Kasumi-1 (cell line): ENCODE measurements around the gene MBD6.
"Not testable (repeated sequence)": the region's sequence is repeated elsewhere in the genome, so short reads cannot be mapped to it uniquely, and the experiment has no call there.

Source experiments
- DNase-seq, 2 experiments: peaks; one replicate each; lab custom pipeline; 2025; lab: John Stamatoyannopoulos, UW

MBD6 gene

DNA sequence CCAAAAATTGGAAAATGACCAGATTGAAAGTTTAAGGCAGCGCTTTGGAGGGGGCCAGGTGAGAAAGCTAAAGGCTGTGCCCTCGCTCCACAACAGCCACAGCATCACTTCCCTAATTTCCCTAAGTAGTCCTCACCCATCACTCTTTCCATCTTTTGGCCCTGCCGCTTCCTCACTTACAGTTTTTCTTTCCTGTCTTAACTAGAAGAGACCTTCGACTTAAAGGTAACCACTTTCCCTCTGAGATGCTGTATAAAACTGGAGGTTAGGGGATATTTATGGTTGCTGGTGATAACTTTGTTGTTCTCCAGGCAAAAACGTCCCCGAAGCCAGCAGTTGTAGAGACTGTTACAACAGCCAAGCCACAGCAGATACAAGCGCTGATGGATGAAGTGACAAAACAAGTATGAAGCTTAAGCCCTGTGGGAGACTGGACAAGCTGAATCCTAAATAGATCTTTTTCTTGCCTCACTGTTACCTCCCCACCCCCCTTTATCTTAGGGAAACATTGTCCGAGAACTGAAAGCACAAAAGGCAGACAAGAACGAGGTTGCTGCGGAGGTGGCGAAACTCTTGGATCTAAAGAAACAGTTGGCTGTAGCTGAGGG, 6.6 kb upstream of the MBD6 start:
- DNase-seq, result no peak

DNA sequence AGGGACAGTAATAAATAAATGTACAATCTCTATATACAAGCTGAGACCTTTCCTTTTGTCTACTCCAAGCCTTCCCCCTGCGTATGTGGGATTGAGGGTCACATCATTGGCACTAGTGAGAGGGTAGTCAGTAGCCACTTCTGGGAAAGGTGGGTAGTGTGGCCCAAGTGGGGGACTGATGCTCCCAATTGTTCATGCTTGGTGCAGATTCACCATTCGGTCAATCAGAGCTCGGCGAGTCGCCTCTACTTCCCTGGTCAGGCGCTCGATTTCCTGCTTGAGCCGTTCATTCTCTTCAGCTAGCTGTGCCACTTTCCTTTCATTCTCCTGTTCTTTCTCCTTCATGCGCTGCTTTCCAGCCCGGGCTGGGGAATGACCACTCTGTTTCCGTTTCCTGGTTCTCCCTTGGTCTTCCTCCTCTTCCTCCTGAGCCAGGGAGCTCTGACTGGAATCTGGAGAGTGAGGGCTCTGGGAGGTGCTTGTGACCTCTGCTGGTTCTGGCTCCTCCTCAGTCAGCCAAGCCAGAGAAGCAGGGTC, 5.9 kb upstream of the MBD6 start:
- DNase-seq, result no peak

DNA sequence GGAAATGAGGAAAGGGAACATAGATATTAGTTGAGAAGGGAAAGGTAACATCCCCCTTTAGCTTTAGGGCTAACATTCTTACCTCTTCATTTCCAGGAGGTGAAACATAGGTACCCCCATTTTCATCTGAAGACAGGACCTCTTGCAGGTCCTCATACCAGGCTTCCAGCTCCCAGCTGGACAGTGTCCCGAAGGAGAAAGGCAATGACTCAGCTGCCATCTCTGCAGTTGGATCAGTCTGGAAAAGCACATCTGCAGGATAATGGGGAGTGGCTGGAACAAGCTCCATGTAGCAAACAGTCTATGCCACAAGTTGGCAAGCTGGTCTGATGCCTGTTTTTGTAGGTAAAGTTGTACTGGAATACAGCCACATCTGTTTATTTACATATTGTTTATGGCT, 5.4 kb upstream of the MBD6 start:
- no peak for DNase-seq

DNA sequence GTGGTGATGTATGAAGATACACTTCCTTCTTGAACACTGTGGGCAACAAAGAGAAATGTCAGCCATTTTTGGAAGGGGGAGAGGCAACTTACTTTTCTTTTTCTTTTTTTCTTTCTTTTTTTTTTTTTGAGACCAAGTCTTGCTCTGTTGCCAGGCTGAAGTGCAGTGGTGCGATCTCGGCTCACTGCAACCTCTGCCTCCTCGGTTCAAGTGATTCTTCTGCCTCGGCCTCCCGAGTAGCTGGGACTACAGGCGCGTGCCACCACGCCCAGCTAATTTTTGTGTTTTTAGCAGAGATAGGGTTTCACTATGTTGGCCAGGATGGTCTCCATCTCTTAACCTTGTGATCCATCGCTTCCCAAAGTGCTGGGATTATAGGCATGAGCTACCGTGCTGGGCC, 4.9 kb upstream of the MBD6 start:
- not testable (repeated sequence) for DNase-seq

- DNase-seq, result no peak
Measured at GRCh38 chr12:57518176-57518919, 4.3 kb upstream of the MBD6 start.

GRCh38 chr12:57518920-57519795, 3.5 kb upstream of the MBD6 start:
- DNase-seq, result no peak

- peak in 1 of 2 experiments; percentile 24 for DNase-seq
Measured at GRCh38 chr12:57519796-57520052, 2.9 kb upstream of the MBD6 start.

- peak; percentile 96 to 98 for DNase-seq
Measured at GRCh38 chr12:57520053-57520818, 2.4 kb upstream of the MBD6 start, which contains the start of gene DDIT3. TSS of gene DDIT3 (minus strand) at chr12:57520514. CDS start at chr12:57517406, 3,108 bp downstream.

DNA sequence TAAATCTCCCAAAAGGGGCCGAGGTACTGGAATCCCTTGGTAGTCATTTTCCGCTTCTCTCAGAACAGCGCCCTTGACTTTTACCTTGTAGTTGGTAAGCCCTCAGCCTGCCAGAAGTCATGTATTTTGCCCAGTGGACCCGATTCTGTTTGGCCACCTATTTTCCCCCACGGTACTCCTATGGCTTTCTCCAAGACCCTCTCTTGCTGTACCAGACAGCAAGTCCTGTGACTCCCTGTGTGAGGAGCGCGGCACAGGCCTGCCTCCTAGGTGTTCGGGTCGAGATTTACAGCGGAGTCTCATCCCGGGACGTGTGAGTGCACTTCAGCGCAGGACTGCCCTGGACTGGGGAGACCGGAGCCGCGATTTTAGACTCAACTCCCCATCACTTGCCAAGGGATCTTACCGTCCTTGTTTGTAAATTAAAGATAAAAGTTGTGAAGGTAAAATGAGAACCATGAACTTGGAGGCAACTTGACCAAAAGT, 1.1 kb upstream of the MBD6 start:
- no peak for DNase-seq

GRCh38 chr12:57522887-57523705, 472 bp downstream of the MBD6 start:
- peak; percentile 81 to 82 for DNase-seq

GRCh38 chr12:57523706-57524614, 1.3 kb downstream of the MBD6 start:
- no peak for DNase-seq

GRCh38 chr12:57524814-57525614, 2.4 kb downstream of the MBD6 start:
- DNase-seq, result no peak

- DNase-seq, result no peak
Measured at GRCh38 chr12:57525615-57526383, 3.2 kb downstream of the MBD6 start.

GRCh38 chr12:57526477-57527126, 4.0 kb downstream of the MBD6 start:
- DNase-seq, result no peak

GRCh38 chr12:57527184-57527583, 4.6 kb downstream of the MBD6 start:
- no peak for DNase-seq

DNA sequence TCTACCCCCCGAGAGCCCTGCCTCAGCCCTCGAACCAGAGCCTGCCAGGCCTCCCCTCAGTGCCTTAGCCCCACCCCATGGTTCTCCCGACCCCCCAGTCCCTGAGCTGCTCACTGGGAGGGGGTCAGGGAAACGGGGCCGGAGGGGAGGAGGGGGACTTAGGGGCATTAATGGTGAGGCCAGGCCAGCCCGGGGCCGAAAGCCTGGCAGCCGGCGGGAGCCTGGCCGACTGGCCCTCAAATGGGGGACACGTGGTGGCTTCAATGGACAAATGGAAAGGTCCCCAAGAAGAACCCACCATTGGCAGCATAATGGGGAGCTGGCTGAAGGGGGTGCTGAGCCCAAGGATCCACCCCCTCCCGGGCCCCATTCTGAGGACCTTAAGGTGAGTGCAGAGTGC, 5.6 kb downstream of the MBD6 start:
- DNase-seq, result no peak

GRCh38 chr12:57528831-57529555, 6.4 kb downstream of the MBD6 start:
- DNase-seq, result no peak
